ENCODE measurements around the gene STRN.
"Not testable (repeated sequence)": the region's sequence is repeated elsewhere in the genome, so short reads cannot be mapped to it uniquely, and the experiment has no call there.

STRN gene

DNA sequence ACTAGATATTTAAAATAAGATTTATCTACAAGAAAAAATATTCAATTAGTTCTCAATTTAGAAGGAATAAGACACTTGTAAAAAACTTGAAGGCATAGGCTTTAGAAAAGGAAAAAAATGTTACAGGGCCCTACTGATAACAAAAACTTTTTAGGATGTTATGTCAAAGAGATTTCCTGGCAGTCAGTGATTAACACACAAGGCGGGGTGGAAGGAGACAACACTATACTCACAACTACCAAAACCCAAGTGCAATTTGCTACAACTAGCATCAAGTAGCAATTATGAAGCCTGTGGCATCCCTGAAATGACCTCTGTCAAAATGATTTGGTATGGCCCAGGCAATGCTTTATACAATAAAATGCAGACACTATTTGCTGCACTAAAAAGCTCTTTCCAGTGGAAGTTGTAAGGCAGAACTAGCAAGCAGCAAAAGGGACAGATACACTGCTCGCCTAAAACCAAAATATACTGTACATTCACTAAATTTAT lies 15.3 kb downstream of the STRN start:
- H3K27ac ChIP-seq (replicated peaks), result no peak overlapping the region
- no peak for DNase-seq (ENCODE audit: low read depth in 1 of 2, low spot score in 1 of 2)

DNA sequence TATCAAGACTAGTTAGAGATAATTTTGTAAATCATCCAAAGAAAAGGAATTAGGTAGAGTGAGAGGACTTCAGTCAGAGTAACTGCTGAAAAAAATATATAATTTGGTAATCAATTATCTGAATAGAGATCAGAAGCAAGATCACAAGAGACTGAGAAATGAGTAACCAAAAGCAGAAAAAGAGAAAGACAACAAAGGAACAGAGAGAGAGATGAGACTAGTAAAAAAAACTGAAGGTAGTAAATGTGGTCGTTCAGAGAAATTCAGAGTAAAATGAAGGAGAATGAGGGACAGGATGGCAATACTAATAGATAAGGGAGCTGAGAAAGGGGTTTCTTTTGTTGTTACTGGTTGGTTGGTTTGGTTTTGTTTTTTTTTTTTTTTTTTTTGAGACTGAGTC lies 16.5 kb downstream of the STRN start:
- no peak overlapping the region for H3K4me3 ChIP-seq (replicated peaks; ENCODE audit: insufficient read depth, low read length)
- H3K27ac ChIP-seq (replicated peaks), result no peak overlapping the region
- DNase-seq (ENCODE audit: low read depth in 1 of 2, low spot score in 1 of 2), result no peak
- TF ChIP-seq, protein P1, sequence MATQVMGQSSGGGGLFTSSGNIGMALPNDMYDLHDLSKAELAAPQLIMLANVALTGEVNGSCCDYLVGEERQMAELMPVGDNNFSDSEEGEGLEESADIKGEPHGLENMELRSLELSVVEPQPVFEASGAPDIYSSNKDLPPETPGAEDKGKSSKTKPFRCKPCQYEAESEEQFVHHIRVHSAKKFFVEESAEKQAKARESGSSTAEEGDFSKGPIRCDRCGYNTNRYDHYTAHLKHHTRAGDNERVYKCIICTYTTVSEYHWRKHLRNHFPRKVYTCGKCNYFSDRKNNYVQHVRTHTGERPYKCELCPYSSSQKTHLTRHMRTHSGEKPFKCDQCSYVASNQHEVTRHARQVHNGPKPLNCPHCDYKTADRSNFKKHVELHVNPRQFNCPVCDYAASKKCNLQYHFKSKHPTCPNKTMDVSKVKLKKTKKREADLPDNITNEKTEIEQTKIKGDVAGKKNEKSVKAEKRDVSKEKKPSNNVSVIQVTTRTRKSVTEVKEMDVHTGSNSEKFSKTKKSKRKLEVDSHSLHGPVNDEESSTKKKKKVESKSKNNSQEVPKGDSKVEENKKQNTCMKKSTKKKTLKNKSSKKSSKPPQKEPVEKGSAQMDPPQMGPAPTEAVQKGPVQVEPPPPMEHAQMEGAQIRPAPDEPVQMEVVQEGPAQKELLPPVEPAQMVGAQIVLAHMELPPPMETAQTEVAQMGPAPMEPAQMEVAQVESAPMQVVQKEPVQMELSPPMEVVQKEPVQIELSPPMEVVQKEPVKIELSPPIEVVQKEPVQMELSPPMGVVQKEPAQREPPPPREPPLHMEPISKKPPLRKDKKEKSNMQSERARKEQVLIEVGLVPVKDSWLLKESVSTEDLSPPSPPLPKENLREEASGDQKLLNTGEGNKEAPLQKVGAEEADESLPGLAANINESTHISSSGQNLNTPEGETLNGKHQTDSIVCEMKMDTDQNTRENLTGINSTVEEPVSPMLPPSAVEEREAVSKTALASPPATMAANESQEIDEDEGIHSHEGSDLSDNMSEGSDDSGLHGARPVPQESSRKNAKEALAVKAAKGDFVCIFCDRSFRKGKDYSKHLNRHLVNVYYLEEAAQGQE (IDR thresholded peaks at IDR 0.05; ENCODE audit: insufficient replicate concordance, low read depth), result no peak
- TF ChIP-seq POLR2AphosphoS5 (IDR thresholded peaks at IDR 0.05; ENCODE audit: low read depth) (no peak), SPI1 (IDR thresholded peaks at IDR 0.05; ENCODE audit: borderline replicate concordance, low read depth) (no peak), GABPA (IDR thresholded peaks at IDR 0.05; ENCODE audit: low read depth) (no peak)
- TF ChIP-seq, protein P2, sequence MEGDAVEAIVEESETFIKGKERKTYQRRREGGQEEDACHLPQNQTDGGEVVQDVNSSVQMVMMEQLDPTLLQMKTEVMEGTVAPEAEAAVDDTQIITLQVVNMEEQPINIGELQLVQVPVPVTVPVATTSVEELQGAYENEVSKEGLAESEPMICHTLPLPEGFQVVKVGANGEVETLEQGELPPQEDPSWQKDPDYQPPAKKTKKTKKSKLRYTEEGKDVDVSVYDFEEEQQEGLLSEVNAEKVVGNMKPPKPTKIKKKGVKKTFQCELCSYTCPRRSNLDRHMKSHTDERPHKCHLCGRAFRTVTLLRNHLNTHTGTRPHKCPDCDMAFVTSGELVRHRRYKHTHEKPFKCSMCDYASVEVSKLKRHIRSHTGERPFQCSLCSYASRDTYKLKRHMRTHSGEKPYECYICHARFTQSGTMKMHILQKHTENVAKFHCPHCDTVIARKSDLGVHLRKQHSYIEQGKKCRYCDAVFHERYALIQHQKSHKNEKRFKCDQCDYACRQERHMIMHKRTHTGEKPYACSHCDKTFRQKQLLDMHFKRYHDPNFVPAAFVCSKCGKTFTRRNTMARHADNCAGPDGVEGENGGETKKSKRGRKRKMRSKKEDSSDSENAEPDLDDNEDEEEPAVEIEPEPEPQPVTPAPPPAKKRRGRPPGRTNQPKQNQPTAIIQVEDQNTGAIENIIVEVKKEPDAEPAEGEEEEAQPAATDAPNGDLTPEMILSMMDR (IDR thresholded peaks at IDR 0.05; ENCODE audit: insufficient read depth, low read length), result no peak
- no peaks in the 10 kb centered on the region for H3K27me3 ChIP-seq (ENCODE audit: insufficient read depth, poor library complexity, severe bottlenecking)

More for the DNA sequence above, 15.3 kb downstream of the STRN start:
- Histone ChIP-seq H3K27me3 (ENCODE audit: insufficient read depth, poor library complexity, severe bottlenecking) (no peaks in the 10 kb centered on the region), H3K4me3 (replicated peaks; ENCODE audit: insufficient read depth, low read length) (no peak overlapping the region)
- TF ChIP-seq SPI1 (IDR thresholded peaks at IDR 0.05; ENCODE audit: borderline replicate concordance, low read depth) (no peak), POLR2AphosphoS5 (IDR thresholded peaks at IDR 0.05; ENCODE audit: low read depth) (no peak)
- TF ChIP-seq, protein P1 (IDR thresholded peaks at IDR 0.05; ENCODE audit: insufficient replicate concordance, low read depth), result no peak
- TF ChIP-seq, protein P2 (IDR thresholded peaks at IDR 0.05; ENCODE audit: insufficient read depth, low read length), result no peak

DNA sequence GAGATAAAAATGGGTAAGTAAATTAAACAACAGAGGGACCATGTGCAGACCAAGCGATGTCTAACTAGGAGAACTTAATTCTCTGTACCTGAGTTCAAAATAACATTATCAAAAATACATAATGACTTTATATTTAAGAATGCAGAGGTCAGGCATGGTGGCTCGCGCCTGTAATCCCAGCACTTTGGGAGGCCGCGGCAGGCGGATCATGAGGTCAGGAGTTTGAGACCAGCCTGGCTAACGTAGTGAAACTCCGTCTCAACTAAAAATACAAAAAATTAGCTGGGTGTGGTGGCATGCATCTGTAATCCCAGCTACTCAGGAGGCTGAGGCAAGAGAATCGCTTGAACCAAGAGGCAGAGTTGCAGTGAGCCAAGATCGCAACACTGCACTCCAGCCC lies 21.1 kb downstream of the STRN start:
- not testable (repeated sequence) for DNase-seq (ENCODE audit: low read depth in 1 of 2, low spot score in 1 of 2); H3K4me3 ChIP-seq (replicated peaks; ENCODE audit: insufficient read depth, low read length); H3K27ac ChIP-seq (replicated peaks); H3K27me3 ChIP-seq (ENCODE audit: insufficient read depth, poor library complexity, severe bottlenecking)

DNA sequence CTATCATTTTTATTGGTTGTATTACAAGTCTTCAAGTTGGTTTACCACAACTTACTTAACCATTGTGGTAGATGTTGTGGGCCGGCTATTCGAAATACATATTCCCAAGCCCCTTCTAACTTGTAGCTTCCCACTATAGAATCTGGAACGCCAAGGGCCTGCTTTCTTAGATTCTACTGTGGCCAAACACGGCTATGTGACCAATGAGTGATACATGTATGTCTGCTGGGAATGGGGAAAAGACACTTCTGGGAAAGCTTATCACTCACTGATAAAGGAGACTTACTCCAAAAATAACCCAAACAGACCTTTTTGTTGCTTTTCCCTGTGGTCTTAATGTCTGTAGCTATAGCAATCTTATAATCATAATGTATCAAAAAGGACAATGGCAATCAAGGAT lies 24.5 kb downstream of the STRN start:
- Histone ChIP-seq H3K4me3 (replicated peaks; ENCODE audit: insufficient read depth, low read length) (no peak overlapping the region), H3K27ac (replicated peaks) (no peak overlapping the region), H3K27me3 (ENCODE audit: insufficient read depth, poor library complexity, severe bottlenecking) (no peaks in the 10 kb centered on the region)
- DNase-seq (ENCODE audit: low read depth in 1 of 2, low spot score in 1 of 2), result no peak
- TF ChIP-seq POLR2AphosphoS5 (IDR thresholded peaks at IDR 0.05; ENCODE audit: low read depth) (no peak), GABPA (IDR thresholded peaks at IDR 0.05; ENCODE audit: low read depth) (no peak), SPI1 (IDR thresholded peaks at IDR 0.05; ENCODE audit: borderline replicate concordance, low read depth) (no peak)
- TF ChIP-seq, protein P2 (IDR thresholded peaks at IDR 0.05; ENCODE audit: insufficient read depth, low read length), result no peak
- TF ChIP-seq, protein P1 (IDR thresholded peaks at IDR 0.05; ENCODE audit: insufficient replicate concordance, low read depth), result no peak

DNA sequence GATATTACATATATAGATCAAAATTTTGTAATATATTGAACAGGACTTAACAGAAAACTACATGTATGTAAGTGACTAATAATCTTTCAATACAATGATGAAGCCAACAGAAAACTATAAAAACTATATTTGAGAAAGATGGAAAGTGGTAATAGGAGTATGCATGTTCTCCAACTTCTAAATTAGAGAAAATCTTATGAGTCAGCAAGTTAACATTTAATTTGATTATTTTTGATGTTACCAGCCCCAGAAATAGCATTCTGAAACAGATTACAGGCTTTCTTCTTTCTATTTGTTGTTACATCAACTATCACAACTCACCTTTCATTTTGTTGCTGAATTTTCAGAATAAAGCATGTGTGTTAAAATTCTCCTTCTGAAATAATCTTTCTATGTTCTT lies 29.8 kb downstream of the STRN start:
- H3K27ac ChIP-seq (replicated peaks); H3K27me3 ChIP-seq (ENCODE audit: insufficient read depth, poor library complexity, severe bottlenecking); H3K4me3 ChIP-seq (replicated peaks; ENCODE audit: insufficient read depth, low read length); DNase-seq (ENCODE audit: low read depth in 1 of 2, low spot score in 1 of 2): not testable (repeated sequence)

DNA sequence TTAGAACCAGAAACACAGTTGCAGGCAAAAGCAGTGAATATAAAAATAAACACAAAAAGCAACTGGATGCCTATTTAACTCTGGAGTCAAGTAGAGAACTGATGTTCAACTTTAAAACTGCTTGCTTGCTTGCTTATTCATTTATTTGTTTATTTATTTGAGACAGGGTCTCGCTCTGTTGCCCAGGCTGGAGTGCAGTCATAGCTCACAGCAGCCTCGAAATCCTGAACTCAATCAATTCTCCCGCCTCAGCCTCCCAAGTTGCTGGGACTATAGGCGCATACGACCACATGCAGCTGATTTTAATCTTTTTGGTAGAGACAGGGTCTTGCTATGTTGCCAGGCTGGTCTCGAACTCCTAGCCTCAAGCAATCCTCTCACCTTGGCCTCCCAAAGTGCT lies 34.6 kb downstream of the STRN start:
- DNase-seq (ENCODE audit: low read depth in 1 of 2, low spot score in 1 of 2); H3K27ac ChIP-seq (replicated peaks); H3K4me3 ChIP-seq (replicated peaks; ENCODE audit: insufficient read depth, low read length); H3K27me3 ChIP-seq (ENCODE audit: insufficient read depth, poor library complexity, severe bottlenecking): not testable (repeated sequence)

All from HL-60 (cell line).